NOMO-1 treated with dmso at 0.1 percent for 144 hours (cell line): ENCODE results near the gene CHST8.

Experiments used
- DNase-seq: peaks from one replicate; lab custom pipeline; 2025; ENCODE audit not compliant: unreplicated experiment; lab: John Stamatoyannopoulos, UW

Gene CHST8

DNA sequence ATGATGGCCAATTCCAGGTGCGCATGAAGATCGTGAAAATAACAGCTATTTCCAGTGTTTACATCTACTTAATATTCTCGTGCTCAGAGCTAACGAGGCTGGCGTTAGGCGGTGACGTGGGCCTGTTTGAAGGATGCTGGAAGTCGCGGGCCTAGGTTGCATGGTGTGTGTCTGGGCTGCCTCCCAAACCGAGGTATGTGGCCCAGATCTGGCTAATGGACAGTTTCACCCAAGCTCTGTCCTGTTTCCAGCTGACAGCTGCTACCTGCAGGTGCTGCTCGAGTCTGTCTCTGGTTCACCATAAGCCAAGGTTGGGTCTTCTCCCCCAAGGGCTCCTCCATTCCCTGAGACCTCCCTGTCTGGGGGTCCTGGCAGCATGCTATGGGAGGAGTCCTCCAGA is 134.4 kb downstream of the CHST8 start:
- DNase-seq, result no peak

DNA sequence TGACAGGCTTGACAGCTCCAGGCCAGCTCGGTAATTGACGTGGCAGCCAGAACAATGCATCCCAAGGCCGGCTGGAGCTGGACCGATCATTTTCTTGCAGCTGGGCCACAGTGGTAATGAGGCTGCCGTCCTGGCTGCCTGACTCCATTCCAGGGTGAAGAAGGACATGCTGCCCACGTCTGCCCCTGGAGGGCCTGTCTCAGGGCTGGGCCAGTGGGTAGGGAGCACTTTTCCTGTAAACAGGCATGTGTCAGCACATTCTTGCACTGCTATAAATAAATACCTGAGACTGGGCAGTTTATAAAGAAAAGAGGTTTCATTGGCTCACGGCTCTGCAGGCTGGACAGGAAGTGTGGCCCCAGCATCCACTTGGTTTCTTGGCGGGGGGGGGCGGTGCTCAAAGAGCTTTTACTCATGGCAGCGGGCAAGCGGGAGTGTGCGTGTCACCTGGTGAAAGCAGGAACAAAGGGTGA is 136.8 kb downstream of the CHST8 start:
- no peak for DNase-seq

DNA sequence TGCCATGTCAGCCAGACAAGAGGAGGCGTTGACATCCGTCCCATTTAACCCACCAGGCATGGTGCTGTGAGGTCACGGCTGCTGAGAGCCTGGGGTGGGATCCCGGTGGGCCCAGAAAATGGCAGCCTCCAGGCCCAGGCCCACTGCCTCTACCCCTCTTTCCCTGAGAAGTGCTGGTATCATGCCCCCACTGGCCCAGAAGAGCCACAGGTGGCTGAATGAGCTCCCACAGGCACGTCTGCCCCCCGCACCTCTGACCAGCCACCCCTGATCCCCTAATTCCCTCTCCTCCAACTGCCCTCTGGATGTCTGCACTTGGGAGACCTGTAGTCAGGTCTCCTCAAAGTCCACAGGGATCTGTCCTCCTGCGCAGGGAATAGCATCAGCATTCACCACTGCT is 137.6 kb downstream of the CHST8 start:
- no peak for DNase-seq

DNA sequence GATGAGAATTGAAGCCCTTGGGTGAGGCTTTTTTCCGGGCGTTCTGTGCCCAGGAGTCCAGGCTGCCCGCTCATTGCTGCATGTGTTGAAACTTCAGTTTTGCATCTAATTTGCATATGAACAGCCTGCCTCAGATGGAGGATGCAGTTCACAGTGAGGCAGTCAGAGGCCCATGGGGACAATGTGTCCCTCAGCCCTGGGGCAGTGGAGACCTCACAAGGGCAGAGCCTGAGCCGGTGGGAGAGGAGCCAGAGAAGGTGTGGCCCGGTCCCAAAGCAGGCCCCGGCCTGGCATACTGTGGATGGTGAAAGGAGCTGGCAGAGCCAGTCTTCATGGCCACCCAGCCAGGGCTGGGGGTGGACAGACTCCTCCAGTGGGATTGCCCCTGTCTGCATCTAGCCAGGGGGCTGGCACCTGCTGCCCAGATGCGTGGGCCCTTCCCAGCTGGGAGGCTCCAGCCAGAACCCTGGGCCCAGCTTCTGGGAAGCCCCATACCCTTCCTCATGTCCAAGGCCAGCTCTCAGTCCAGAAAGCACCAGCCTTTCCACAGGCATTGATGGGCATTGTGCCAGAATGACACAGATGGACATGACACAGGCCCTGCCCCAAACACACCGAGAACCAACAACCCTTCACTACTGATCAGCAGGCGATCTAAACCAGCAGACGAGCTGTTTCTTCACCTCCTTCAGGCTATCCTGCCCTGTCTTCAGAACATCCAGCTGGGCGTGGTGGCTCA is 142.0 kb downstream of the CHST8 start:
- no peak for DNase-seq

DNA sequence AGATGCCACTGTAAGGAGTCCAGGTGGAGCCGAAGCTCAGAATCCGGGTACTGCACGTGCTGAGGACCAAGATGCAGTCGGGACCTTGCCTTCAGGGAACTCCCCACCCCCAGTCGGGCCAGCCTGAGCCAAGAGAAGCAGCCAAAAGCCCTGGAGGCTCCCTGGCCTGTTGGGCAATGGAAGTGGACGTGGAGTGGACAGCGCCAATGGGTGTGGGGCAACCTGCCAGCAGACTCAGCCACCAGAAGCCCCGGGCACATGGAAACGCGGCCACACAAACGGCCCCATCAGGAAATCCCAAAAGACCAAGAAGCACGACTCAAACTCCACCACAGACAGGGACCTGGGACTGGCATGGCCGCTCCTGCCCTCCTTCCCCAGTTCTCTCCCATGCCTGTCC is 144.9 kb downstream of the CHST8 start:
- DNase-seq, result no peak

DNA sequence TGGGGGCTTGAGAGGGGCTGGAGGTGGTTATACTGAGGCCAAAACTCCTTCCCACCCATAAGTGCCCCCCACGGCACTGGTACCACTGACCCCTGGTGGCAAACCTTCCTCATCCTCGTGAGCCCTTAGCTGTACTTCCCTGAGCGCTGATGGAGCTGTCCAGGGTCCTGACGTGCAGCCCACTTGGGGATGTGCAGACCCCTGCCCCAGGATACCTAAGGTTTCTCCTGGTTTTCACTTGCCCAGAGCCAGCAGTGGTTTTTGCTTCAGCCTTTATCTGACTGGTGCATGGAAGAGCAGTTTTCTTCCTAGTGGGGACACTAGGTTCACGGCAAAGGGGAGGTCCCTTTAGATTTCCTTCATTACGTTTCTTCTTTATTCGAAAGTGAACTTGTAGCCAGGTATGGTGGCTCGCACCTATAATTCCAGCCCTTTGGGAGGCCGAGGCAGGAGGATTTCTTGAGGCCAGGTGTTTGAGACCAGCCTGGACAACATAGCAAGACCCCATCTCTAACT is 146.2 kb downstream of the CHST8 start:
- DNase-seq, result peak; percentile 14

DNA sequence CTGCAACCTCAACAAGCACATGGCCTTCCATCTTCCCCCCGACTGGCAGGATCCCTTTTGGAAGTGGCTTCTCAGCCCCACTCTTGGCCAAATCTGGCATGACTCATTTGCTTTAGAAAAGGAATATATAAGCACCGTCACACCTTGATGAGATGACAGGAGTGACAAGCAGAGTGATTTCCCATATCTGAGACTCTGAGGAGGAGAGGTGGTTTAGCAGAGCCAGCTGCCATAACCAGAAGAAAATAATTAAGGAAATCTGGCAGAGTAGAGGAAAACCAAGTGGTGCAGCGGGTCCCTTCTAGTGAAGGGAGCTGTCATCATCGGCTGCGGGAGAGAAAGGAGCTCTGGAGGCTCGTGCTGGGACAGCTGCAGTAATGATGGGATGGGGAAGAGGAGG is 147.5 kb downstream of the CHST8 start:
- DNase-seq, result no peak

DNA sequence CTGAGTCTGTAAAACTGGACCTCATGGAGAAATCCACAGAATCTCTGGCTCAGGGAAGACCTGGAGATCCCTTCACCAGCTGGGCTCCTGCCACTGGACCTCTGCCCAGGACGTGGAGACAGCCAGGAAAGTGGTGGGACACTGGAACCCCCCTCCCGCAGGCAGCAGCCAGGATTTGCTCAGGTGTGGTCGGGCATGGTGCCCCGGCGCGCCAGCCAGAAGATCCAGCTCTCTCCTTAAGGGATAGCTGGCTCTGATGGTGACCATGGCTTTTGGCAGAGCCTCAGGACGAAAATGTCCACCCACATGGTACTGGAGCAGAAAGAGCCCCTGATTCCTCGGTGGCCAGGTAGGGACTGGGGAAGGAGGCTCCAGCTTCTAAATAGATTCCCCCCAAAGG is 148.4 kb downstream of the CHST8 start:
- DNase-seq, result no peak

DNA sequence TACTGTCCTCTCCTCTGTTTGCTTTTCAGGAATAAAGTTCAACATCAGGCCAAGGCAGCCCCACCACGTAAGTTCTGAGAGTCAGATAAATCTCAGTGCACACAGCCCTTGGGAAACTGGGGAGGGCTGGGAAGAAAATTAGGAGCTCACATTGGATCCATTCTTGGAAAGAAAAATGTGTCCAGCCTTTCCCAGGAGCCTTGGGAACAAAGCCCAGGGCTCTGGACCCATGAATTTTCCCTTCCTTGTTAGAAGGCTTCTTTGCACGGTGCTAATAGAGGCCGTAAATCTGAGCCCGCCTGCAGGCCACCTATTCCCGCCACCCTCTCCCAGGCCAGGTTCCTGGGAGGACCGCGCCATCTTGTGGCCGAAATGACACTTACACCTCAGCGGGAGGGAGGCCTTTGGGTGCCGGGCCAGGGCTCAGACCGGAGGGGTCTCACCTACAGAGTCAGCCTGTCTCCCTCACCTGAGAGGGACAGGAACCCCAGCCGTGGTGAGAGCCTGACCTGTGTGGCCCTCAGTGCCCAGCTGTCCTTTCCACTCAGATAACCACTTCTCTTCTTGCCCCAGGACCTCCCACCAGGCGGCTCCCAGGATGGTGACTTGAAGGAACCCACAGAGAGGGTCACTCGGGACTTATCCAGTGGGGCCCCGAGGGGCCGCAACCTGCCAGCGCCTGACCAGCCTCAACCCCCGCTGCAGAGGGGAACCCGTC is 149.8 kb downstream of the CHST8 start:
- DNase-seq, result peak; percentile 22

DNA sequence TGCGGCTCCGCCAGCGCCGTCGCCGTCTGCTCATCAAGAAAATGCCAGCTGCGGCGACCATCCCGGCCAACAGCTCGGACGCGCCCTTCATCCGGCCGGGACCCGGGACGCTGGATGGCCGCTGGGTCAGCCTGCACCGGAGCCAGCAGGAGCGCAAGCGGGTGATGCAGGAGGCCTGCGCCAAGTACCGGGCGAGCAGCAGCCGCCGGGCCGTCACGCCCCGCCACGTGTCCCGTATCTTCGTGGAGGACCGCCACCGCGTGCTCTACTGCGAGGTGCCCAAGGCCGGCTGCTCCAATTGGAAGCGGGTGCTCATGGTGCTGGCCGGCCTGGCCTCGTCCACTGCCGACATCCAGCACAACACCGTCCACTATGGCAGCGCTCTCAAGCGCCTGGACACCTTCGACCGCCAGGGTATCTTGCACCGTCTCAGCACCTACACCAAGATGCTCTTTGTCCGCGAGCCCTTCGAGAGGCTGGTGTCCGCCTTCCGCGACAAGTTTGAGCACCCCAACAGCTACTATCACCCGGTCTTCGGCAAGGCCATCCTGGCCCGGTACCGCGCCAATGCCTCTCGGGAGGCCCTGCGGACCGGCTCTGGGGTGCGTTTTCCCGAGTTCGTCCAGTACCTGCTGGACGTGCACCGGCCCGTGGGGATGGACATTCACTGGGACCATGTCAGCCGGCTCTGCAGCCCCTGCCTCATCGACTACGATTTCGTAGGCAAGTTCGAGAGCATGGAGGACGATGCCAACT is 150.5 kb downstream of the CHST8 start:
- no peak for DNase-seq

DNA sequence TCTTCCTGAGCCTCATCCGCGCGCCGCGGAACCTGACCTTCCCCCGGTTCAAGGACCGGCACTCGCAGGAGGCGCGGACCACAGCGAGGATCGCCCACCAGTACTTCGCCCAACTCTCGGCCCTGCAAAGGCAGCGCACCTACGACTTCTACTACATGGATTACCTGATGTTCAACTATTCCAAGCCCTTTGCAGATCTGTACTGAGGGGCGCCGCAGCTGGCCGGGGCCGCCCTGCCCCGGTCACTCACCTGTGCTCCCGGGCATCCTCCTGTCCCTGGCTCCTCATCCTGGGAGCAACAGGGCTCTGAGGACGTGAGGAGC is 151.1 kb downstream of the CHST8 start:
- no peak for DNase-seq

DNA sequence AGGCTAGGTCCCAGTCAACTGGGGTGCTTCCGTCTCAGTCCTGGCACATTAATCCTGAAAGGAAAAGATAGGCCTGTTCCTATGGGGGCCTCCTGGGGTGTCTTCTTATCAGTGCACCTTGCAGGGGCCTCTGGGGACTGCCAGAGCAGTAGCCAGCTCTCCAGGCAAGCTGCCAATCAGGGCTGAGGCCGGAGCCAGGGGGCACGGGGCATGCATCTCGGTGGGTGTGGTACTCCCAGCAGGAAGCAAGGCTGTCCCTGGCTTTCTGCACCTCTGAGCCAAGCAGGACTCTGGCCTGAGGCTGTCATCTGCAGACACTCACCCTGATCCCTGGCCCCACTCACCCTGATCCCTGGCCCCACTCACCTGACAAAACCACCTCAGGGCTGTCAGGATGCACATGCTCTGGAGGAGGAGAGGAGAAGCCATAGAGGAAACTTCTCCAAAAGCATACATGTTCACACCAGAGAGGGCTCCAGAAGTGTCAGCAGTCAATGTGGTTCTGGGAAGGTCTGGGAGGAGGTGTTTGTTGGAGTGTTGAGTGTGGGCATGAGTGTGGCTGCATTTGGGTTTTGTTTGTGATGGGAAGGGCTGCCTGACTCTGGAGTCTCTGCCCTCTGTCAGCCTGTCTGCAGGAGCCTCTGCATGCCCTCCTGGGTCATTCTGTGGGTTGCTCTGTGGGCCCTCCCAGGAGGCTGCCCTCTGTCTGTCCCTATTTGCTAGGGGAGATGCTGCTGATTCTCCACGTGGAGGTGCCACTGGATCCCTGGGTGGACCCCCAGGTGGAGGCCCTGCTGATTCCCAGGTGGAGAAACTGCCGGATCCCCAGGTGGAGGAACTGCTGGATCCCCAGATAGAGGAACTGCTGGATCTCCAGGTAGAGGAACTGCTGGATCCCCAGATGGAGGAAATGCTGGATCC is 152.2 kb downstream of the CHST8 start:
- no peak for DNase-seq

DNA sequence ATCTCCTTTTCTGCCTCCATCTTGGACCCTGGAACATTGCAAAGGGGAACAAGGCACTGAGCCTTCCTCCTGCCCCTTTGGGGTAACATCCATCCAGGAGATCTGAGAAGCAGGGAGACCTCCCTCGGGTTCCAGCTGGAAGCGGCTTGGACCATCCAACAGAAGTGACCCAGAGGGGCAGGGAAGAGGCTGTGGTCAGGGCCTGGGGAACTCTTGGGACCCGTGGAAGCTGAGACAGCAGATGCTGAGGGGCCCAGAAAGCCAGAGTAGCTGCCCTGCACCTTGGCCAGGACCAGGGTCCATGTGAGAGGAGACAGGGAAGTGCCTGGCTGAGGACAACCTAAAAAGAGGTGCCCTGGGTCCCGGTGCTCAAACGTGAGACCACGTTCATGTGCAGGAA is 153.0 kb downstream of the CHST8 start:
- DNase-seq, result no peak

DNA sequence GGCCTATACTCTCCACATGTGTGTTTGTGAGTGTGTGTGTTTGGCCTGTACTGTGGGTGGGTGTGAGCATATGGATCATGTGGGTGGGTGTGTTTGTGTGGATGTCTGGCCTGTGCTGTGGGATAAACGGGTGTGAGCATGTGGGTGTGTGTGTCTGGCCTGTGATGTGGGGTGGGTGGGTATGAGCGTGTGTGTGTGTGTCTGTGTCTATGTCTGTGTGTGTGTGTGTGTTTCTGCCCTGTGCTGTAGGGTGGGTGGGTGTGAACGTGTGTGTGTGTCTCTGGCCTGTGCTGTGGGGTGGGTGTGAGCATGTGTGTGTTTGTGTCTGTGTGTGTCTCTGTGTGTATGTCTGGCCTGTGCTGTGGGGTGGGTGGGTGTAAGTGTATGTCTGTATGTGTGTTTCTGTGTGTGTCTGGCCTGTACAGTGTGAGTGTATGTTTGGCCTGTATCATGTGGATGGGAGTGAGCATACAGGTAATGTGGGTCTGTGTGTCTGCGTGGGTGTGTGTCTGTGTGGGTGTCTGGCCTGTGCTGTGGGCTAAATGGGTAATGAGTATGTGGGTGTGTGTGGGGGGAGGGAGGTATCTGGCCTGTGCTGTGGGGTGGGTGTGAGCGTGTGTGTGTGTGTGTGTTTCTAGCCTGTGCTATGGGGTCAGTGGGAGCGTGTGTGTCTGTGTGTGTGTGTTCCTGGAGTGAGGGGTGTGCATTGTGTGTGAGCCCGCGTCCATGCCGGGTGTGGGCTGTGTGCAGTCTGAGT is 154.2 kb downstream of the CHST8 start:
- no peak for DNase-seq

DNA sequence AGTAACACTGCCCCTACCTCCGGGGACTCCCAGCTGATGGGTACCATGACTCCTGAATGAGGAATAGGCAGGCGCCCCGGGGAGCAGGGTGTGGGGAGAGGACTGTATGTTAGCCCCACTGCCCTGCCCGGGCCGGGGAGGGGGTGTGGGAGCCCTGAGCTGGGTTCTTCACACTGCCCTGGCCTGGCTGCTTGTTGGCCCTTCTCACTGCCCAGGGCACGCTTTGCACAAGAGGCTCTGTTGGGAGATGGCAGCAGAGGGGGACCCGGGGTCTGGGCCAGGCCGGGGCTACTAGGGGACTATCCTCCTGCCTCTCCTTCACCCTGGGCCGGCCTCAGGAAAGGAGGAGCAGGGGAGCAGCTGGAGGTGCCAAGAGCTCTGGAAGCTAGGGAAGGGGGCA is 155.6 kb downstream of the CHST8 start:
- DNase-seq, result no peak

DNA sequence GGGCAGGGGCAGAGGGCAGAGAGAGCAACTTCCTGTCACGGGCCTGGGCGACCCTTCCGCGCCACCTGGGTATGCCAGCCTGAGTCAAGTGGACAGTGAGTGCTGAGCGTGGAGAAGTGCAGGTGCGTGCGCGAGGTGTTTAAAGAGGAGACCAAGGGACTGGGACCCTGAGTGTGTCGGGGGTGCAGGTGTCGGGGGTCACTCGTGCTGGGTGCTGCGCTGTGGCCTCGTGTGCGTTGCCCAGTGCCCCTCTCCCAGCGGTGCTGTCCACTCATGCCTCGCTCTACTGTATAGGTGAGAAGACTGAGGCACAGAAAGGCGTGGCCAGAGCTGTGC is 156.0 kb downstream of the CHST8 start:
- no peak for DNase-seq

DNA sequence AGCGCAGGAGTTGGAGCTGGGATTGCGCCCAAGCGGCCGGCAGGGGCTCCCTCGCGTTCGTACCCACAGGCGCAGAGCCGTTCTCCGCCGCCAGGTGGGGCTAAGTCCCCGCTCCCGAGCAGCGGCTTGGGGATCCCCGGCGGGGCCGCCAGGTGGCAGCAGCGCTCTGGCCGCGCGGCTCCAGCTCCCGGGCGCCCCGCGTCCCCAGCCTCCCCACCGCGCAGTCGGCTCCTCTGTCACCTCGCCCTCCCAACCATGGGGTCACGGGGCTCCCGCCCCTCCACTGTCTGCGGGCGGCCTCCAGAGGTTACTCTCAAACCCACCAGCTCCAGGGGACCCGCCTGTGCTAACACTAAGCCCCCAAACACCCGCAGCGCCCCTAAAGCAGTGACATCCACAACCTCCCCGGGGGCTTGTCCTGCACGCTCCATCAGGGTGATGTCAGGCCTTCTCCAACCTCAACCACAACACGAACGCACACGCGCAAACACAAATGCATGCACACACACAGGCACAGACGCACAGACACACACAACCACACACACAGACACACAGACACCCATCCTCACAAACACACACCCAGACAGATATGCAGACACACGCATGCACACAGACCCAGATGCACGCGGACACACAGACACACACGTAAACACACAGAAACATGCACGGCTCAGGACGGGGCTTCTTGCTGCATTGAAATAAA is 156.5 kb downstream of the CHST8 start:
- peak; percentile 74 for DNase-seq

DNA sequence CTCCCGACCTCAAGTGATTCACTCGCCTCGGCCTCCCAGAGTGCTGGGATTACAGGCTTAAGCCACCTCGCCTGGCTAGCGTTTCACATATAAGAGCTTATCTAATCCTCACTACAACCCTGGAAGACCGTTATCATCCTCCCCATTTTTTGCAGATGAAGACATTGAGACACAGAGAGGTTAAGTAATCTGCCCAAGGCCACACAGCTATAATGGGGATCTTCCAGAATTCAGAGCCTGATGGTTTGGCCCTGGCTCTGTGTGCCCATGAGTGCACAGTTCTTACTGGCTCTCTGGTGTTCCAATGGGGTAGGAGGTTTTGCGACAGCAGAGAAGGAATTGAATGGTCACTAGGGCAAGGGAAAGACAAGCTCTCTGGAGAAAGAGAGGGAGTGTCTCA is 158.1 kb downstream of the CHST8 start:
- no peak for DNase-seq

DNA sequence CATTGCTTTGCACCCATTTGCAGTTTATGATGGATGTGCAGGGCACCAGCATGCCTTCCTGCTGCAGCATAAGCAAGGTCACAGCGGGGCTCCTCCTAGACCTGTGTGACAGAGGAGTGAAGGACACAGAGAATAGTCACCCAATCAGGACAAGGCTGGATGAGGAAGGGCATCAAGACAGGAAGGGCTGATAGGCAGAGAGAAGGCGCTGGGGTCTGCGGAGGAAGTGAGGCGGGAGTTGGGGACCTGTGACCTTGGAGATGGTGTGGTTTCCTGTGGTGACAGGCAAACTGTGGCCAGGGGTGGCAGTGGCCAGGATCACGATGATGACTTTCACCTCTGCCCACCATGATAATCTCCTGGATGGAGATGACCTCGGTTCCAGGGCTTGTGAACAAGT is 158.5 kb downstream of the CHST8 start:
- no peak for DNase-seq

DNA sequence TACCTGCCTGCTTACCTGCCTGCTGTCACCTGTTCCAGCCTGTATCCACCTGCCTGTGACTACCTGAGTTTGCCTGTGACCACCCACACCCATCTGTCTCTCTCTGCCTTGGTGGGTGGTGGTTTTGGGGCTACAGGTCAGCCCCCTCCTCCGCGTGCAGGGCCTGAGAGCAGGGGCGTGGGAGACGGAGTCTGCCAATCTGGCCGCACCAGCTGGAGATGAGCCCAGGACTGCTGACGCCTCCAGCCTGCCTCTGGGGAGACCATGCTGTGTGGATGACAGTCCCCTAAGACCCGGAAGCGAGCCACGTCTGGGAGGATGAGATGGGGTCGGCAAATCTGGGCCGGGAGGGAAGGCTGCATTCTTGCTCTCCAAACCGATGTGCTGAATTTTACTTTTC is 159.0 kb downstream of the CHST8 start:
- no peak for DNase-seq
